ENCODE results near the gene NAV2.

- TF ChIP-seq CTCF (IDR thresholded peaks at IDR 0.05 in 2 of 3, conservative IDR thresholded peaks at IDR 0.05 in 1 of 3; ENCODE audit: borderline replicate concordance in 1 of 3, insufficient read depth in 1 of 3, low read depth in 2 of 3, low read length in 2 of 3) (no peak), REST (IDR thresholded peaks at IDR 0.05; ENCODE audit: low read depth) (no peak), TCF7L2 (IDR thresholded peaks at IDR 0.05; ENCODE audit: borderline replicate concordance, extremely low read depth, insufficient read depth, insufficient read length) (no peak), FOSL1 (IDR thresholded peaks at IDR 0.05; ENCODE audit: low read depth) (no peak), MAX (IDR thresholded peaks at IDR 0.05) (no peak), POLR2A (IDR thresholded peaks at IDR 0.05; ENCODE audit: borderline replicate concordance, extremely low read depth, insufficient read depth, insufficient read length) (no peak), ZNF274 (IDR thresholded peaks at IDR 0.05; ENCODE audit: low read depth, low read length) (no peak), CEBPB (IDR thresholded peaks at IDR 0.05; ENCODE audit: low read depth) (no peak)
These were observed 139.7 kb downstream of the NAV2 start for GRCh38 chr11:19852288-19852687.

Data from HCT116 (cell line).